GM19238 (cell line): ENCODE results near the gene ZMPSTE24.

Experiments used
- DNase-seq: peaks from one replicate; pipeline ENCODE4 v3.0.0; 2011; ENCODE audit warnings: low spot score; ENCODE audit not compliant: insufficient read length

ZMPSTE24 gene

GRCh38 chr1:40258445-40258769, 371 bp downstream of the ZMPSTE24 start:
- DNase-seq: no peak

- no peak for DNase-seq
Measured at GRCh38 chr1:40264354-40264781, 6.3 kb downstream of the ZMPSTE24 start.

GRCh38 chr1:40265298-40265697, 7.3 kb downstream of the ZMPSTE24 start:
- no peak for DNase-seq

GRCh38 chr1:40265919-40266318, 7.9 kb downstream of the ZMPSTE24 start:
- no peak for DNase-seq

GRCh38 chr1:40266786-40267535, 8.9 kb downstream of the ZMPSTE24 start:
- DNase-seq: no peak

GRCh38 chr1:40267767-40268187, 9.7 kb downstream of the ZMPSTE24 start:
- DNase-seq: no peak

DNA sequence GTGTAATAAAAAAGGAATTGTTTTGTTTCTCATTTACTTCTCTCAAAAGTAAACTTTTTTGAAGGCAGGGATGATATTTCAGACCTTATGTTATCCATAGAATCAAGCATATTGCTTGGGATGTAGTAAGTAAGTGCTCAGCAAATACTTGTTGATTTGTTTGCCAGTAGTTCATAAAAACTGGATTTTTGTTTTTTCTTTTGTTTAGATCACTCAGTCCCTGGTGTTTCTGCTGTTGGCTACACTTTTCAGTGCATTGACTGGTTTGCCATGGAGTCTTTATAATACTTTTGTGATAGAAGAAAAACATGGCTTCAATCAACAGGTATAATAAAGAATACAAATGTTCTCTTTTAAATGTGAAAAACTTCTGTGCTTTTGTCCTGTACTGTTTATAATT, 10.2 kb downstream of the ZMPSTE24 start:
- no peak for DNase-seq

DNA sequence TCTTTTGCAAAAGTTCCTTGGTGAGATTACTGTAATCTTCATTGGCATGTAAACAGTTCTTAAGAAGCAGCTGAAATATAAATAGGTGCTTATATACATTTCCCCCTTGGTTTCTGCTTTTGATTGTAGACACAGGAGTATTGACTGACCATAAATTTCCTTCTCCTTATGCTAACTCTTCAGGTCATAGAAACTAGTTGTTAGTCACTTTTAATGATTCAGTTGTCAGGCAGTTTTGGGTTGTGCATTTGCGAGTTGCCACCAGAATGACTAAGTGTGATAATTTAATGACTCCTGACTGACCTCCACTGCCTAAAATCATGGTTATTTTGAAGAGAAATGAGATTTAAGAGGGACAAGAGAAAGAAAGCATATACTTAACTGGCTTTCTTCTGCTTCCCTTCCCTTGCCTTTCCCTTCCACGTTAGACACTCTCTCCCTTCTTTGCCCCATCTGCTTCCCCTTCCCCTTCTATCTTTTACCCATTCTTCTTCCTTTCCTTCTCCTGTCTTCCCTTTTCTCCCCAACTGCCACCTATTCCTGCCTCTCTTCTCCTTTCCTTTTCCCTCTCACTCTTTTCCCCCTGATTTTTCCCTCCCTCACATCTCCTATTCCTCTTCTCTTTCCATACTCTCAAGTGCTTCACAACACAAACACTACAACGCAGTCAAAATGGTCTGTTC, 12.3 kb downstream of the ZMPSTE24 start:
- no peak for DNase-seq

DNA sequence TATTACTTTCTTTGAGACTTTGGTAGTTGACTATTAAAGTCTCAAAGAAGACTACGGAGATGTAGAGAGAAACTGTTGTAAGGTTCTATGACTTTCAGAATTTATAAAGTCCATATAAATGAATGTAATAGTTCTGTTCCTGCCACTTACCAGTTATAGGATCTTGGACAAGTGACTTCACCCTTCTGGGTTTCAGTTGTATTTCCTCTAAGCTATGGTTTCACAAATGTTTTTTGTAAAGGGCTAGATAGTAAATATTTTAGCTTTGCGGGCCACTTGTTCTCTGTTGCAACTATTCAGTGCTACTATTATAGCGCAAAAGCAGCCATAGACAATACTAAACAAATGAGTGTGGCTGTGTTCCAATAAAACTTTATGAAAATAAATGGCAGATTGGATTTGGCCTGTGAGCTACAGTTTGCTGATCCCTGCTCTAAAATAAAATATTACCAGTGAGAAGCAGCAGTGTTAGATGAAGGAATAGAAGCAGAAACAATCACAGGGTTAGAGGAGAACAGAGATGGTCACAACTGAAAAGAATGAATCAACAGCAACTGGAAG, 14.7 kb downstream of the ZMPSTE24 start:
- DNase-seq: no peak

GRCh38 chr1:40273547-40274166, 15.6 kb downstream of the ZMPSTE24 start:
- no peak for DNase-seq

DNA sequence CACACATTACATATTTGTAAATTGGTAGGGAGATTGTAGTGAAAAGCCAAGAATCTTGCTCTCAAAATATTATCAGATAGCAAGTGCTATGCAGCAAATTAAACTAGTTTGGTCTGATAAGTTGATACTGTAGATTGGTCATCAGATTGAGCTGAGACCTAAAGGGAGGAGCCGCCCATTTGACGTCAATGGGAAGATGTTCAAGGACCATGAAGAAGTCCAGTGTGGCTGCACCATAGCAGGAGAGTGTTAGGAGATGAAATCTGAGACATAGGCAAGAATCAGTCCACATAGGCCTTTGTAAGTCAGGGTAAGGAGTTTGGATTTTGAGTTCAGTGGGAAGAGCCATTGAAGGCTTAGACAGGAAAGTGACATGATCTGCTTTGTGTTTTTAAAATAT, 16.3 kb downstream of the ZMPSTE24 start:
- no peak for DNase-seq

GRCh38 chr1:40276122-40276521, 18.1 kb downstream of the ZMPSTE24 start:
- DNase-seq: no peak

DNA sequence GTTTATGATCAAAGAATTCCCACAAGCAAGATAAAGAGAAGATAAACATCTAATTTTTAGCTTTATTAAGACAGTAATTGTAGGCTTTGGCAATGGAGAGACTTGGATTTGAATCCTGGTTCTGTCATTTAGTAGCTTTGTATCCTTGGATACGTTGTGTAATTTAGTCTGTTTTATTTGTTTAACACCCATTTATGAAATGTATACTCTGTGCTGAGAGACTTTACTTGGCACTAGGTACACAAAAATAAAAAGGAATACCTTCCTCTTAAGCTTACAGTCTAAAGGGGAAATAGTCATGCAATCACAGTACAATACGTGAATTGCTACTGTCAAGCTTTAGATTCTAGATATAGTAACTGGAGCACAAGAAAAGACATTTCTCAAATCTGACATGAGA, 23.8 kb downstream of the ZMPSTE24 start:
- no peak for DNase-seq

DNA sequence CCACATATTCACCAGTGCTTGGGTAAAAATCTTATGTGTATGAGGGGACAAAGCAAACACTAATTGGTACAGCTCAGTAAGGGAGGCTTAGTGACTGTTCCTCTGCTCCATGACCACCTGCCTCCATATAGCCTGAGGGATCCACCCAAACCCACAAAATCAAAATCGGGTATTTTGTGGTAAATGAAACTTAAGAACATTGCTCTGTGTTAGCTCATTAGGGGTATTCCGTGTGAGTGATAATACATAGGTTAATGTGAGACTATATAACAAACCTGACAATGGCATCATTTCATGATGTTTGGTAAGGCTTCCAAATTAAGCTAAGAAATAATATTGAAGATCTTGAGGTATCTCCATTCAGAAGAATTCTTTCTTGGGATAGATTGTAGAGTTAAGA, 33.3 kb downstream of the ZMPSTE24 start:
- DNase-seq: no peak

DNA sequence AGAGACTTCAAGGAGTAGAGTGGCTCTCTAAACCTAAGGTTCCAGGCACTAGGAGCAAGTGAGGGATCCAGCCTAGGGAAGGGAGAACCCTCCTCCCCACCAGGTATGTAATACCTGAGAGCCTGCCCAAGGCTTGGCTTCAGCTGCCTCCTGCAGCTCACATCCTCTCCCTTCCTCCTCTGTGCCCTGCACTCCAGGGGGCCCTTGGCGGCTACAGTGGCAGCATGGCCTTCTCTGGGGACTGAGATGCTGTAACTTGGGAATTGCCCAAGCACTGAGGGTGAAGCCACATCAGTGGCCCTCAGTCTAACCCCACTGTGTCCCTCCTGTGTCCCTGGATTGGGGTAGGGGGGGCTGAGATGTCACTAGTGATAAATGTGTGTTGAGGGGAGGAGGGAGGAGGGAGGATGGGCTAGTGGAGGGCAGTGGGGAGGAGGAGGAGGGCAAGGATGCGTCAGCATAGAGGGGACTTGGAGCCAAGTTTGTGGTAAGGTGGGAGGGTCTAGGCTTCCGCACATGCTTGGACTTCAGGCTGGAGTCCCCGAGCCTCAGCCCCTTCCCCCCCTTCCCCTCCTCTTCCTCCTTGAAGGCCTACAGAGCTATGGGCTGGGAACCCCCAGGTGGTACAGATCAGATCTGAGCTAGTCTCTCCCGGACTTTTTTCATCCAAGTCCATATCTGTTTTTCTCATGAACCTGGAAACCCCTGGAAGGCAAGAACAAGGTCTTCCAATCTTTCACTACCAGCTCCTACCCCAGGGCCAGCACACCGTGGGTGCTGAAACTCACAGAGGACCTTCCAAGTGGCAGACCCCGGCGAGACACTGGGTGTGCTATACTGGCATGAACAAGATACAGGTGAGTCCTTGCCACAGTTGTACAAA, 41.6 kb downstream of the ZMPSTE24 start:
- DNase-seq: no peak

DNA sequence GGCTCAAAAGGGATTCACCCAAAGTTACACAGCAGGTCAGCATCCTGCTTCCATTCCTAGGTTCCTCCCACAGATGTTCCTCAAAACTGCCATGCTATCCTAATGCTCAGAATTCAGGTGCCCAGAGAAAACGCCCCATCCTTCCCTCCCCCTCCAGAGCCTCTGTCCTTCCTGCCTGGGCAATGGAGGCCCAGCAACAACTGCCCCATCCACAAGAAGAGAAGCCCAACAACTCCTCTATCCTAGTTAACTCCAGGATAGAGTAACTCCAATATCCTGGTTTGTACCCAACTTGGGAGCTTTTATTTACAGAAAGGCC, 42.2 kb downstream of the ZMPSTE24 start:
- DNase-seq: no peak

- no peak for DNase-seq
Measured at GRCh38 chr1:40300651-40301050, 42.6 kb downstream of the ZMPSTE24 start.

DNA sequence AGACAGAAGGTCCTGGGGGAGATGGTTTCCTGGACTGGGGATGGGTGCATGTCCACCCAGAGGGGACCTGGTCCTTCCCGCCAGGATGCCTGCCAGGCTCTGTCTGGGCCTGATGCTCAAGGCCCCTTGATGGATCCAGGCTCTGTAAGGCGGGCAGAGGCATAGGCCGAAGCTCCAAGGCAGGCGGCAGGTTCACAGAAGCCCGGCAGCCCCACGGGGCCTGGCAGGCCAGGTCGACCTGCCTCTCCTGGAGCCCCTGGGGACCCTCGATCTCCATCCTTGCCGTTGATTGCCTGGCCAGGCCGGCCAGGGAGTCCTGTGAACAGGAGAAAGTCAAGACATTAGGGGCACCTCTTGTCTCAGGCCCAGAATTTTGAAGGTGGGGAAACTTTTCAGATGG, 43.0 kb downstream of the ZMPSTE24 start:
- DNase-seq: no peak

GRCh38 chr1:40301541-40302299, 43.7 kb downstream of the ZMPSTE24 start:
- DNase-seq: no peak

DNA sequence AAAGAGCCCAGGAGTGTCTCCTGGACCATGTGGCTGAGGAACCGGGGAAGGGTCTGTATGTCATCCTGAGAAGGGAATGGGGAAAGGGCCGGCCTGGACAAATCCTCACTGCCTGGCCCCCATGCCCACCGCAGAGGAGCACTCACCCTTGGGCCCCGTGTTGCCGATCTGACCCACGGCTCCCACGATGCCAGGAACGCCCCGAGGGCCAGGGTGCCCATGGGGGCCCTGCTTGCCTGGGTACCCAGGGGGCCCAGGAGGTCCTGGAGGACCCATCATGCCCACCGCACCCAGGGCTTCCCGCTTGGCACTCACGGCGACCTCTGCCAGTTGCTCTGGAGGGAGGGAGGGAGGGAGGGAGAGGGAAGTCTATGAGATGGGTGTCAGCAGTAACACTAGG, 44.4 kb downstream of the ZMPSTE24 start:
- no peak for DNase-seq
